GM12878 (cell line): ENCODE results near the gene LENG9. TPM values are rescaled to one million over a fixed set of nuclear protein-coding genes. Genes with fewer than 3 reads are reported as not detected.

Source experiments
- BACH1 ChIP-seq: fragments of 450-650 bp; IDR thresholded peaks from 2 replicates; pipeline ENCODE4 v1.6.1; 2017; ENCODE audit warnings: mild to moderate bottlenecking, borderline replicate concordance
- BHLHE40 ChIP-seq, 2 experiments: fragments of 450-650 bp in 1 of 2; IDR thresholded peaks; 2 replicates each; pipeline ENCODE4 v1.6.1; 2011 to 2017; ENCODE audit warnings: low read depth in 2 of 2, borderline replicate concordance in 1 of 2, improper control_type of control experiment in 1 of 2, low read length in 1 of 2, mild to moderate bottlenecking in 1 of 2
- CBX3 ChIP-seq: fragments of 200-600 bp; sonication (generic); IDR thresholded peaks from 2 replicates; pipeline ENCODE4 v1.6.1; 2016; ENCODE audit warnings: low read depth, borderline replicate concordance
- IRF4 ChIP-seq: IDR thresholded peaks from 2 replicates; pipeline ENCODE4 v1.6.1; 2011; ENCODE audit warnings: low read depth, low read length
- MTA2 ChIP-seq: fragments of 450-650 bp; IDR thresholded peaks from 2 replicates; pipeline ENCODE4 v1.6.1; 2016; ENCODE audit warnings: low read depth, mild to moderate bottlenecking, moderate library complexity
- NRF1 ChIP-seq: conservative IDR thresholded peaks from 2 replicates; pipeline ENCODE4 v1.6.1; 2011; ENCODE audit warnings: mild to moderate bottlenecking, low read depth, low read length, improper control_type of control experiment
- SMC3 ChIP-seq: IDR thresholded peaks from 2 replicates; pipeline ENCODE4 v1.6.1; 2011; ENCODE audit warnings: low read length, improper control_type of control experiment, borderline replicate concordance
- SRF ChIP-seq, 2 experiments: IDR thresholded peaks; 2 replicates each; pipeline ENCODE4 v1.6.1; 2011; ENCODE audit warnings: low read depth in 2 of 2, low read length in 2 of 2, mild to moderate bottlenecking in 1 of 2, moderate library complexity in 1 of 2
- SUZ12 ChIP-seq: fragments of 200-600 bp; sonication (generic); IDR thresholded peaks from one replicate; pipeline ENCODE4 v1.6.1; 2018; ENCODE audit warnings: antibody characterized with exemption, mild to moderate bottlenecking; ENCODE audit not compliant: unreplicated experiment
- polyA plus RNA-seq, 11 experiments: library from polyadenylated mRNA; depleted of rRNA in 4 of 11; unstranded in 6 of 11; stranded (reverse) in 5 of 11; fragments of >200 nt; fragmentation: Nextera tagmentation in 4 of 11; fragmentation: Illumina TruSeq in 1 of 11; extraction: Ambion mirVana in 4 of 11; extraction: Trizol in 1 of 11; gene quantifications; 1 replicate in 1 of 11; 2 replicates in 10 of 11; pipeline versions ENCODE4 v1.2.1 to v1.2.3, GENCODE V29; 2011 to 2016; ENCODE audit warnings: inconsistent platforms in 2 of 11, missing spikeins in 2 of 11, low read depth in 1 of 11
- total RNA-seq, 4 experiments: library from RNA; depleted of rRNA in 3 of 4; stranded (reverse); fragments of >200 nt in 3 of 4; fragmentation: Illumina TruSeq in 1 of 4; extraction: Trizol in 1 of 4; gene quantifications; 2 replicates each; pipeline versions ENCODE4 v1.2.1 to v1.2.3, GENCODE V29; 2013 to 2021
- TF ChIP-seq, protein P1 (sequence below): IDR thresholded peaks from 2 replicates; pipeline ENCODE4 v1.6.1; 2012; ENCODE audit warnings: low read depth, low read length, improper control_type of control experiment
- TF ChIP-seq, protein P2 (sequence below): fragments of 450-650 bp; IDR thresholded peaks from 2 replicates; pipeline ENCODE4 v1.6.1; 2016; ENCODE audit warnings: mild to moderate bottlenecking
- TF ChIP-seq, protein P3 (sequence below): IDR thresholded peaks from 2 replicates; pipeline ENCODE4 v1.6.1; 2011; ENCODE audit warnings: mild to moderate bottlenecking, low read depth, low read length, moderate library complexity; ENCODE audit not compliant: insufficient replicate concordance
- TF ChIP-seq, protein P4 (sequence below): fragments of 450-650 bp; conservative IDR thresholded peaks from 2 replicates; pipeline ENCODE4 v1.6.1; 2017; ENCODE audit warnings: mild to moderate bottlenecking, moderate library complexity

Gene LENG9
- total and polyA plus RNA-seq, 10 of the 15 experiments (the other 5 are each of a cell fraction or from before 2014, with no cell fraction given): 0.09 to 2.9 (median 0.76) TPM; not detected in 1

DNA sequence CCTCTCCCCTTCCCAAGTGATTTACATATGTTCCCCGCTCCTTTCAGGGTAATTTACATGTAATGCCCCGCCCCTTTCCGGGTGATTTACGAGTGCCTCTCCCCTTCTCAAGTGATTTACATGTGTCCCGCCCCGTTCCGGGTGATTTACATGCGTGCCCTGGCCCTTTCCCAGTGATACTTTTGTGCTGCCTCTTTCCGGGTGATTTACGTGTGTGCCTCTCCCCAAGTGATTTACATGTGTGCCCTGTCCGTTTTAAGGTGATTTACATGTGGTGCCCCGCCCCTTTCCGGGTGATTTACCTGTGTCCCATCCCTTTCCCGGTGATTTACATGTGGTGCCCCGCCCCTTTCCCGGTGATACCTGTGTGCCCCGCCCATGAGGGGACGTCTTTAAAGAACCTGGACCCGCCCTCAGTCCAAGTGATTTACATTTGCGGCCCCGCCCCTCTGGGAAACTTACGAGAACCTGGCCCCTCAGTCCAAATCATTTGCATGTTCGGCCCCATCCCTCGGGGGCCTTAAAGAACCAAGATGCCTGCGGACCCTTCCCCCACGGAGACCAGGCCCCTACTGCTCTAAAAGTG, 559 bp upstream of the LENG9 start (continued):
- TF ChIP-seq, protein P1, sequence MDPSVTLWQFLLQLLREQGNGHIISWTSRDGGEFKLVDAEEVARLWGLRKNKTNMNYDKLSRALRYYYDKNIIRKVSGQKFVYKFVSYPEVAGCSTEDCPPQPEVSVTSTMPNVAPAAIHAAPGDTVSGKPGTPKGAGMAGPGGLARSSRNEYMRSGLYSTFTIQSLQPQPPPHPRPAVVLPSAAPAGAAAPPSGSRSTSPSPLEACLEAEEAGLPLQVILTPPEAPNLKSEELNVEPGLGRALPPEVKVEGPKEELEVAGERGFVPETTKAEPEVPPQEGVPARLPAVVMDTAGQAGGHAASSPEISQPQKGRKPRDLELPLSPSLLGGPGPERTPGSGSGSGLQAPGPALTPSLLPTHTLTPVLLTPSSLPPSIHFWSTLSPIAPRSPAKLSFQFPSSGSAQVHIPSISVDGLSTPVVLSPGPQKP: peak; percentile 56; the same call in 1 of the 2 replicates
- TF ChIP-seq SUZ12: no peak
- TF ChIP-seq, protein P2, sequence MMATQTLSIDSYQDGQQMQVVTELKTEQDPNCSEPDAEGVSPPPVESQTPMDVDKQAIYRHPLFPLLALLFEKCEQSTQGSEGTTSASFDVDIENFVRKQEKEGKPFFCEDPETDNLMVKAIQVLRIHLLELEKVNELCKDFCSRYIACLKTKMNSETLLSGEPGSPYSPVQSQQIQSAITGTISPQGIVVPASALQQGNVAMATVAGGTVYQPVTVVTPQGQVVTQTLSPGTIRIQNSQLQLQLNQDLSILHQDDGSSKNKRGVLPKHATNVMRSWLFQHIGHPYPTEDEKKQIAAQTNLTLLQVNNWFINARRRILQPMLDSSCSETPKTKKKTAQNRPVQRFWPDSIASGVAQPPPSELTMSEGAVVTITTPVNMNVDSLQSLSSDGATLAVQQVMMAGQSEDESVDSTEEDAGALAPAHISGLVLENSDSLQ: peak; percentile 89
- no peak for TF ChIP-seq BACH1
- no peak for TF ChIP-seq IRF4
- no peak for TF ChIP-seq CBX3
- TF ChIP-seq SRF (IDR thresholded peaks at IDR 0.05; ENCODE audit: low read depth in 2 of 2, low read length in 2 of 2): 0 out of 4 replicates have a peak, but pooled peaks of 1 of the 2 experiments have one; percentile 4
- no peak for TF ChIP-seq MTA2
- no peak for TF ChIP-seq SMC3
- peak in 1 of 2 experiments; percentile 3; a peak in 1 of 4 replicates for TF ChIP-seq BHLHE40 (IDR thresholded peaks at IDR 0.05; ENCODE audit: borderline replicate concordance in 1 of 2, low read depth in 2 of 2, low read length in 1 of 2)
- TF ChIP-seq NRF1: no peak
- TF ChIP-seq, protein P3, sequence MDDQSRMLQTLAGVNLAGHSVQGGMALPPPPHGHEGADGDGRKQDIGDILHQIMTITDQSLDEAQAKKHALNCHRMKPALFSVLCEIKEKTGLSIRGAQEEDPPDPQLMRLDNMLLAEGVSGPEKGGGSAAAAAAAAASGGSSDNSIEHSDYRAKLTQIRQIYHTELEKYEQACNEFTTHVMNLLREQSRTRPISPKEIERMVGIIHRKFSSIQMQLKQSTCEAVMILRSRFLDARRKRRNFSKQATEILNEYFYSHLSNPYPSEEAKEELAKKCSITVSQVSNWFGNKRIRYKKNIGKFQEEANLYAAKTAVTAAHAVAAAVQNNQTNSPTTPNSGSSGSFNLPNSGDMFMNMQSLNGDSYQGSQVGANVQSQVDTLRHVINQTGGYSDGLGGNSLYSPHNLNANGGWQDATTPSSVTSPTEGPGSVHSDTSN: peak; percentile 33
- TF ChIP-seq, protein P4, sequence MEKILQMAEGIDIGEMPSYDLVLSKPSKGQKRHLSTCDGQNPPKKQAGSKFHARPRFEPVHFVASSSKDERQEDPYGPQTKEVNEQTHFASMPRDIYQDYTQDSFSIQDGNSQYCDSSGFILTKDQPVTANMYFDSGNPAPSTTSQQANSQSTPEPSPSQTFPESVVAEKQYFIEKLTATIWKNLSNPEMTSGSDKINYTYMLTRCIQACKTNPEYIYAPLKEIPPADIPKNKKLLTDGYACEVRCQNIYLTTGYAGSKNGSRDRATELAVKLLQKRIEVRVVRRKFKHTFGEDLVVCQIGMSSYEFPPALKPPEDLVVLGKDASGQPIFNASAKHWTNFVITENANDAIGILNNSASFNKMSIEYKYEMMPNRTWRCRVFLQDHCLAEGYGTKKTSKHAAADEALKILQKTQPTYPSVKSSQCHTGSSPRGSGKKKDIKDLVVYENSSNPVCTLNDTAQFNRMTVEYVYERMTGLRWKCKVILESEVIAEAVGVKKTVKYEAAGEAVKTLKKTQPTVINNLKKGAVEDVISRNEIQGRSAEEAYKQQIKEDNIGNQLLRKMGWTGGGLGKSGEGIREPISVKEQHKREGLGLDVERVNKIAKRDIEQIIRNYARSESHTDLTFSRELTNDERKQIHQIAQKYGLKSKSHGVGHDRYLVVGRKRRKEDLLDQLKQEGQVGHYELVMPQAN: no peak
